Nephron progenitor cell (in vitro differentiated cells): ENCODE results near the gene EPC2.
"Not testable (repeated sequence)": the region's sequence is repeated elsewhere in the genome, so short reads cannot be mapped to it uniquely, and the experiment has no call there.

Experiments
- DNase-seq: peaks from one replicate; pipeline ENCODE4 v3.0.0; 2021
- H3K27ac Mint-ChIP-seq: 2 replicates; pipeline ENCODE4 v1.8.0; 2021; ENCODE audit warnings: mild to moderate bottlenecking, moderate library complexity, mixed read lengths
- H3K27me3 Mint-ChIP-seq: 2 replicates; pipeline ENCODE4 v1.8.0; 2021; ENCODE audit warnings: mild to moderate bottlenecking, low read depth, mixed read lengths; ENCODE audit not compliant: poor library complexity
- H3K36me3 Mint-ChIP-seq: 2 replicates; pipeline ENCODE4 v1.8.0; 2021; ENCODE audit warnings: low read depth, mixed read lengths
- H3K4me1 Mint-ChIP-seq: 2 replicates; pipeline ENCODE4 v1.8.0; 2021; ENCODE audit warnings: mixed read lengths
- H3K4me3 Mint-ChIP-seq: 2 replicates; pipeline ENCODE4 v1.8.0; 2021; ENCODE audit warnings: mild to moderate bottlenecking, moderate library complexity, mixed read lengths
- H3K9me3 Mint-ChIP-seq: 2 replicates; pipeline ENCODE4 v1.8.0; 2021; ENCODE audit warnings: mild to moderate bottlenecking, moderate library complexity, mixed read lengths
- CTCF ChIP-seq: fragments of 200-600 bp; sonication (generic); IDR thresholded peaks from 2 replicates; pipeline ENCODE4 v1.5.0; 2021; ENCODE audit warnings: antibody characterized with exemption

Gene EPC2

GRCh38 chr2:148674063-148675020 lies 29.8 kb downstream of the EPC2 start:
- peaks cover 67% of the 10 kb centered on the region for H3K9me3 Mint-ChIP-seq
- peak; percentile 34 for TF ChIP-seq CTCF
- no peak overlapping the region for H3K27ac Mint-ChIP-seq
- no peak overlapping the region for H3K4me3 Mint-ChIP-seq
- no peaks in the 10 kb centered on the region for H3K4me1 Mint-ChIP-seq
- peaks cover 2% of the 10 kb centered on the region for H3K27me3 Mint-ChIP-seq
- no peak for DNase-seq
- H3K36me3 Mint-ChIP-seq = peaks cover 65% of the 10 kb centered on the region

GRCh38 chr2:148675708-148676107 lies 31.2 kb downstream of the EPC2 start:
- DNase-seq = no peak
- Mint-ChIP-seq H3K27ac (no peak overlapping the region), H3K9me3 (peaks cover 69% of the 10 kb centered on the region), H3K27me3 (peaks cover 2% of the 10 kb centered on the region), H3K4me1 (no peaks in the 10 kb centered on the region), H3K4me3 (no peak overlapping the region), H3K36me3 (peaks cover 74% of the 10 kb centered on the region)
- TF ChIP-seq CTCF = no peak

GRCh38 chr2:148678302-148679179 lies 34.0 kb downstream of the EPC2 start:
- peaks cover 74% of the 10 kb centered on the region for H3K9me3 Mint-ChIP-seq
- H3K4me3 Mint-ChIP-seq = not testable (repeated sequence)

DNA sequence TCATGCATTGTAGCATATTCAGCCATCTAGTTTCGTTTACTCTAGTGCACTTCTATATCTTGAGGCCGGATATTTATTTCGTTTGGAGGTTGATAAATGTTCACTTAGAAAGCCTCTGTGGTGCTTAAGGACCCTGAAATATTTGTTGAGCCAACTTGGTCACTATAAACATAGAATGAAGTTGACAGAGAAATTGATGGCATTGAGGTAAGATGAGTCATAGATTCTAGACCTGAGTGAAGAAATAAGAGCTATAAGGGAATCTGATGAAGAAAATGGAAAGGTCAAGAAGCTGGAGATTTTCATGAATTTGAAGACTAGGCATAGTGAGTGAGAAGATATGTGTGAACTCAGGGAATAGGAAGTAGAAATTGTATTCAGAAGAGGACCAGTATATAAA lies 35.9 kb downstream of the EPC2 start:
- H3K4me1 Mint-ChIP-seq = no peaks in the 10 kb centered on the region
- peaks cover 75% of the 10 kb centered on the region for H3K9me3 Mint-ChIP-seq
- no peak for TF ChIP-seq CTCF
- peaks cover 2% of the 10 kb centered on the region for H3K27me3 Mint-ChIP-seq
- no peak overlapping the region for H3K27ac Mint-ChIP-seq
- H3K36me3 Mint-ChIP-seq = peaks cover 83% of the 10 kb centered on the region
- DNase-seq = no peak
- H3K4me3 Mint-ChIP-seq = no peak overlapping the region

More at GRCh38 chr2:148678302-148679179, 34.0 kb downstream of the EPC2 start:
- not testable (repeated sequence) for H3K27me3 Mint-ChIP-seq, H3K4me1 Mint-ChIP-seq, DNase-seq, H3K27ac Mint-ChIP-seq
- H3K36me3 Mint-ChIP-seq = peaks cover 83% of the 10 kb centered on the region

DNA sequence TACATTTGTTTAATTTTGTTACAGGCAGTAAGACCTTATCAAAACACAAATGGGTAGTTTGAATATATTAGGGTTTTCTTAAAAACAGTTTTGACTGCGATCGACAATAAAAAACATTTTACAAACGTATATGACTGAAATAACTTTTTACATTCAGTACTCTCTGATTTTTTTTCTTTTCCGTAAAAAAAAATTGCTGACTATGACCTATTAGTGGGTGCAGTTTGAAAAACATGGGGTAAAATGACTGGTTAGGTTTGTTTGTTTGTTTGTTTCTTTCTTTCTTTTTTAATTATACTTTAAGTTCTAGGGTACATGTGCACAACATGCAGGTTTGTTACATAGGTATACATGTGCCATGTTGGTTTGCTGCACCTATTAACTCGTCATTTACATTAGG lies 36.9 kb downstream of the EPC2 start:
- TF ChIP-seq CTCF = no peak
- Mint-ChIP-seq H3K36me3 (peaks cover 81% of the 10 kb centered on the region), H3K27me3 (peaks cover 2% of the 10 kb centered on the region), H3K9me3 (peaks cover 73% of the 10 kb centered on the region), H3K4me3 (no peak overlapping the region), H3K4me1 (no peaks in the 10 kb centered on the region), H3K27ac (no peak overlapping the region)
- DNase-seq = no peak

DNA sequence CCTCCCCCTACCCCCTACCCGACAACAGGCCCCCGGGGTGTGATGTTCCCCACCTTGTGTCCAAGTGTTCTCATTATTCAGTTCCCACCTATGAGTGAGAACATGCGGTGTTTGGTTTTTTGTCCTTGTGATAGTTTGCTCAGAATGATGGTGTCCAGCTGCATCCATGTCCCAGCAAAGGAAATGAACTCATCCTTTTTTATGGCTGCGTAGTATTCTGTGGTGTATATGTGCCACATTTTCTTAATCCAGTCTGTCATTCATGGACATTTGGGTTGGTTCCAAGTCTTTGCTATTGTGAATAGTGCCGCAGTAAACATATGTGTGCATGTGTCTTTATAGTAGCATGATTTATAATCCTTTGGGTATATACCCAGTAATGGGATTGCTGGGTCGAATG lies 37.3 kb downstream of the EPC2 start:
- H3K27ac Mint-ChIP-seq, H3K27me3 Mint-ChIP-seq, DNase-seq, H3K4me1 Mint-ChIP-seq, H3K4me3 Mint-ChIP-seq: not testable (repeated sequence)
- H3K36me3 Mint-ChIP-seq = peaks cover 79% of the 10 kb centered on the region
- peaks cover 68% of the 10 kb centered on the region for H3K9me3 Mint-ChIP-seq
